GM19372 (cell line): ENCODE measurements around the gene ARMS2.

Experiments used
- ATAC-seq: cut with Tn5 transposase; IDR thresholded peaks from one replicate; pipeline ENCODE4 v1.9.1; 2021; ENCODE audit warnings: mild to moderate bottlenecking, low read depth, moderate library complexity; ENCODE audit not compliant: unreplicated experiment

Gene ARMS2

DNA sequence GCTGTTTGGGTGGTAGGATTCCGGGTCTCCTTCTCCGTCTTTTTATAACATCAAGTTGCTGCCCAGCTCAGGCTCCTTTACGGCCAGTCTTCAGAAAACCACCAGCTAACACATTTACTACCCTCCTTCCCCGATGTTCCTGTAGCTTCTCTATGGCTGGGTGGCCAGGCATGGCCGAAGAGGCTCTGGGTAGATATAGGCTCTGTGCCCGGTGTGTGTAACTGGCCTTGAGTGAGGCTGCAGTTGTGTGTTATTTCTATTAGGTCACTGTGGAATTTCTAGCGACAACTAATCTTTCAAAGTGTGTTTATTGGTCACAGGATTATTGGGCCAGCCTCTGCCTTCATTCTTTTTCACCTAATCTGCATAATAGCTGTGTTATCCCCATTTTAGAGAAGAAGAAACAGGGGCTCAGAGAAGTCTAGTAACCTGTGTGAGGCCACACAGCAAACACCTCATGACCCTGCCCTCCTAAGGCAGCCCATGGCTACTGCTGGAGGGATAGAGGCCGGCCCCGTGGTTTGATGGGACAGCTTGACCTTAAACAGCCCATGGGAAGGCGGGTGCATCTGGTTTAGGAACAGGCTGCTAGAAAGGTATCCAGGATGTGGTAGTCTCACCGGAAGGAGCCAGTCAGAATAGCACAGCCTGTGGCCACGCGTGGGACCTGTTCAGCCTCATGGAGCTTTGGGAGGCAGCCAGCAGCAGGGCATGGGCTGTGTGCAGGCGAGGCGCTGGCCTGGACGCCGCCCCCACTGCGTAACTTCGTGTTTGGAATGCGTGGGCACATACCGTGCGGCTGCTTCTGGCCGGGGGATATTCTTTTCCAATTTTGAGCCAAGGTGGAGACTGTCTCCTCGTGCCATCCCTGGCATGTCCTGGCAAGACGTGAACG, 36.6 kb downstream of the ARMS2 start:
- no peak for ATAC-seq

DNA sequence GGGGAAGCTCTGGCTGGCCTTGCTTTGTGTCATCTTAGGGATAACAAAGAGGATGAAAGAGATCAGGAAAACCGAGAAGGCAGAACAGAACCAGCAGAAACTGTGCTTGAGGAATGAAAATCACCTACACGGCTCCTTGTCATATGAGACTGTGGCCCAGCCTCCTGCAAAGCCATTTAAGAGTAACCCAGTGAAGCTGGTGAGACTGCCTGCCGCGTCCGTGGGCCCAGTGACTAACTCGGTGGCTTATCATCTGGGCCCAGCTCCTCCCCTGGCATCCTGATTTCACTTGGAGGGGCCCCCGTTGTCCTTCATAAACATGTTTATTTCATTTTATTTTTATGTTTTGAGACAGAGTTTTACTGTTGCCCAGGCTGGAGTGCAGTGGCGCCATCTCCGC, 37.6 kb downstream of the ARMS2 start:
- no peak for ATAC-seq

DNA sequence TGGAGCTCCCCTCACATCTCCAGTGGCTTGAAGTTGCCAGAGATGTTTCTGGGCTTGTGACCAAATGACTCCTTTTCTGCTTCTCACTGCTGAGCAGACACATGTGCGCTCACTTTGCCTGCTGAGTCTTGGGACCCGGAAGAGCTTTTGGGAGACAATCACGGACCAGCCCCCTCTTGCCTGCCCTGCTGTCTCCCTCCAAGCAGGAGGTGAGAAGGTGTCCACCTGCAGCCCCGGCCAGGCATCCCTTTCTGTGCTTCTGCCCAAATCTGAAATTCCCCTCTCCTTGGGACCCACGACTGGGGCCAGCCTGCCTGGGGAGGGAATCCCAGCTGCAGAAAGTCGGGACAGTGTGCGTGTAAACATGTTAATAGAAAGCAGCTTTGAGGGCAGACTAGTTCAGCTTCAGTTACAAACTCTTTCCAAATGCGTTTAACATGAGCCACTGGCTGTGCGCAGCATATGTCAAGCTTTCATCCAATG, 38.6 kb downstream of the ARMS2 start:
- no peak for ATAC-seq

DNA sequence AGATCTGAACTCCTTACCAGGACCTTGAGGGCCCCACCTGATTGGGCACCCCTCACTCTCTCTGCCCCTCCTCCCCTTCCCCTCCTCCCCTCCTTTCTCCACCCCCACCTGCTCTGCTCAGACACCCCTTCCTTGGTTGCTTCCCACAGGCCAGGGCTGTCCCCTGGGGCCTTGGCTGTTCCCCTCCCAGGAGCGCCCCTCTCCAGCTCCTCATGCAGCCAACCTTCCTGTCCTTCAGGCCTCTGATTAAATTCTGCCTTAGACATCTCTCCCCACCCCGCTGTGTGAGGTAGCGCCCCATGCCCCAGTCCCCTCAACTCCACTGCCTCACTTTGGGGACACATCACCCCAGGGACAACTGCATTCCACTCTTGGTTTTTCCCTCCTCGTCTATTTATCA, 39.3 kb downstream of the ARMS2 start:
- ATAC-seq, result no peak

DNA sequence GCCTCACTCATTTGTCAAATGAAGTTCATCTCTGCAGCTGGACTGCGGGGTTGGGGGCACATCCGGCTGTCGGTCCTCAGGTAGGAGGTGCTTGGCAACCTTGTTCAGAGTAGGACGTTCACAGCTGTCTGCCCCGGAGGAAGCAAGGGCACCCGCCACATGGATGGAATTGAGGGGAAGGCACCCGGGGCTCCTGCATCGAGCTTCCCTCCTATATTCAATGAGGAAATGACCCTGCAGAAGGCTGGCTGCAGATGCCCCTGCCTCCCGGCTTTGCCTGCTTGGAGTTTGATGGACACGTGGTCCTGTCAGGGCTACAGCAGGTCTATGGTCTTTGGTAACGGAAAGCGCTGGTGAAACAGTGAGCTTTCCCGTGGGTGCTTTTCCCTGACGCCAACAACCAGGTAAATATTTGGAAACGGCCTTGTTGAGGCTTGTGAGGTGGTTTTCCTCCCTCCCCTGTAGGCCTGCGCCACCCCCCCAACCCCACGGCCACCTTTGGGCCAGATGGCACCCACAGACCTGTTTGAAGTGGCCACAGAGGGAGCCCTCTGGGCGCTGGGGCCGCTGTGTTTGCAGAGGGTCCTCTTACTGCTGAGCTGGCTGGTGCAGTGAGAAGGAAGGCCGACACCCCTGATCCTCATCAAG, 39.8 kb downstream of the ARMS2 start:
- no peak for ATAC-seq

DNA sequence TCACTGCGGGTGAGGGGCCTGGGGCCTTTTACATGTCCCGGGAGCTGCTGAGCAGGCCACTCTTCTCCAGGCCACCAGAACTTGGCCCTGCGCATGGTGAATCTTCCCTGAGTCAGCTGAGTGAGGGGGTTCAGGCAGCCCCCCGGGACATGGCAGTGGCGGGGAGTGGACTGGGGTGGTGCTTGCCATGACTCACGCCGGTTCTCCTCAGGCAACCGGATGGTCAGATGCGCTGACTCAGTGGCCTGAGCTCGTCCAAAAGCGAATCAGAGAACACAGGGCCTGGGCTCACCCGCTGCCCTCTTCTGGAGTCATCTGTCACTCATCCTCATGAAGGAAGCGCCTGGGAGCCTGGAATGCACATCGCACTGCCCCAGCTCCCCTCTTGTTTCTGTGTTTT, 40.4 kb downstream of the ARMS2 start:
- ATAC-seq, result no peak

DNA sequence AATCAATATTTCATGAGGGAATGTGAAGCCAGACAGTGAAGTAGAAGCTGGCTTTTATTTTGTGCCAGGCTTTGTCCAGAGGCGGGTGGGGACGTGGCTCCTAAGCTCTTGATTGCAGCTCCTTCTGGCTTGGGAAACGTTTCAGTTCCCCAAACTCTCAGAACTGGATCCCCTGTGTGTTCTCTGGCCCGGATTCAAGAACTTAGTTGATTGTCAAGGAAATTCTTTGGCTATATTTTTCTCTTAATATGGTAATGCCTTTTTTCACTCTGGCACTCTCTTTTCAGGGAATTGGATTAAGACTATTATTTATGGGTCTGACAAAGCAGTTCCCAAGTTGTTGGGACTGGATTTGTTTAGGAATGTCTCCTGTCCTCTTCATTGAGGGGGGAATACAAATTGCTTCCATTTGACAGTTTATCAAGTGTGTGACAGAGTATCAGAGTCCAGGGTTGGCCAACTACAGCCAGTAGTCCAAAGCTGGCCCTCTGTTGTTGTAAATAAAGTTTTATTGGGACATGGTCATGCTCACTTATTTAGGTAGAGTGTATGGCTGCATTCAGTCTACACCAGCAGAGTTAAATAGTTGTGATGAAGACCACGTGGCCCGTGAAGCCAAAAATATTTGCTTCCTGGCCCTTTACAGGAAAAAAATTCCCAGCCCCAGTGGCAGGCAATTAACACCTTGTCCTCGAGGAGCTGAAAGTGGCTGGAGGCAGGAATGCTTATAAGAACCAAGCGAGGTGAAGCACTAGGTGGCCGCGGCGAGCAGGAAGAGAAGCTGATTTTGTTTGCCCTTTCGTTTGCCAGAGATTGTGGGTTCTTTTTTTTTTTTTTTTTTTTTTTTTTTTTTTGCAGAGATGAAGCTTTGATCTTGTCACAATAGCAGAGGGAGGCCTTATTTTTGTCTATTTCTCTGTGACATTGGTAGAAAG, 41.2 kb downstream of the ARMS2 start:
- no peak for ATAC-seq

DNA sequence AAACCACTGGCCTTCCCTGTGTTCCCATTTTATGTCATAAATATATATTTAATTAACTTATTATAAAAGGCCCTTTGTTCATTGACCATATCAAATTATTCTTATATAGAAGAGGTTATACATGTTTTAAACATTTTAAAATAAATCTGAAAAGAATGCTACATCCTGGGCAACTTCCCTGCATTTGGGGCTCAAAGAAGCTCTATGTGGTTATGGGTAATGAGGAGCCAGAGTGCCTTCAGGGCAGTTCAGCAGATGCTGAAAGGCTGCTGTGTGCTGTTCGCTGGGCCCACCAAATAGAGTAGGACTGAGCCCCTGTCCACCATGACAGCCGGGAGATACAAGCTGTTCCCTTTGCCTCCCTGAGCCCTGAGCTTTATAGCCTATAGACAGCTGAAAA, 42.8 kb downstream of the ARMS2 start:
- ATAC-seq, result no peak

DNA sequence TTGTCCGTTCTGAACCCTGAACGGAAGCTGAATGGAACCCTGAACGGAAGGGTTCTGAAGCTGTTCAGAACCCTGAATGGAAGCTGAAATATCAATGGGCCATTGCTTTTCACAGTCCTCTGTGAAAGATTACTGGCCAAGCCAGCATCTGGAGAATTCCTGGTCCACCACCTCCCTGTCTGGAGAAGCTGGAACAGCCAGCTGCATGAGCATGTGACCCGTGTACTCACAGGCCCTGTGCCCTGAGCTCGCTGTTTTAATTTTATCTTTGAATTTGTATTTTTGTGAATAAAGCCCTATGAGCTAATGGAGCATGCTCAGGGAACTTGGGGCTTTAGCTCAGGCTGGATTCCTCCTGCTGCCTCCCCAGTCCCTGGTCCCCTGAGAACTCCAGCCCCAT, 44.1 kb downstream of the ARMS2 start:
- ATAC-seq, result no peak

DNA sequence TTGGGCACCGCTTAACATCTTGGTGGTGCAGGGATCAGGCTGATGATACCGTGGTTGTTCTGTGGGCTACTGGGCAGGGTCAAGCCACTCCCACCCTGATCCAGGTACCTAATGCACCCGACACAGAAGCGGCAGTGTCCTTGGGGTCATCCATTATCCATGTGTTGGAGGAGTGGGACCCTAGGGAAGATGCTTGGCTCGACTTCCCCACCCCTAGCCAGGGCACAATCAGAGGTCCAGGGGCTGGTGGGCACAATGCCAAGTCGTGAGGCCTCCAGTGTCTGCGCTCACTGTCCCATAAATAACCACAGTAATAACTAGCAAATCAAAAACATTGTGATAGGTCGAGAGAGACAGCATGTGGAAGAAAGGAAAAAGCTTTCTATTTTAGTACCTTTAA, 44.6 kb downstream of the ARMS2 start:
- ATAC-seq, result no peak

DNA sequence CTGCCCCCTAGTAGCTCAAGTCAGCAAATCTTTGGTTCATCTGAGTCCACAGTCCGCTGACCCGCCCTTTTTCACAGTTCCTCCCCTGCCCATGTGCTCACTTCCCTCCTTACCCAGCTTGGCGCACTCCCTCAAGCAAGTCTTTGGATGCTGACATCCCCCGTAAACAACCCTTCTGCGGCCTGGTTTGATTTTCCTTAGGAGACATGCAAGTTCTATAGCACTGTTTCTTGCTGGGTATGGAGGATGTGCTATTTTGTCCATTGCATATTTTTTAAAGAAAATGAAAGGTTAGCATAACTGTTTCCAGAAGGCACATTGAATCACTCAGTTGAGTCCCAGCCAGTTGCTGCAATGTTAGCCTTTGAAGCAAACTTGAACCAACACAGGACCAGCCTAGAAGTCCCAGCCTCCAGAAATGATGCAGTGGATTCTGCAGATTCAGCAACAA, 45.1 kb downstream of the ARMS2 start:
- no peak for ATAC-seq

DNA sequence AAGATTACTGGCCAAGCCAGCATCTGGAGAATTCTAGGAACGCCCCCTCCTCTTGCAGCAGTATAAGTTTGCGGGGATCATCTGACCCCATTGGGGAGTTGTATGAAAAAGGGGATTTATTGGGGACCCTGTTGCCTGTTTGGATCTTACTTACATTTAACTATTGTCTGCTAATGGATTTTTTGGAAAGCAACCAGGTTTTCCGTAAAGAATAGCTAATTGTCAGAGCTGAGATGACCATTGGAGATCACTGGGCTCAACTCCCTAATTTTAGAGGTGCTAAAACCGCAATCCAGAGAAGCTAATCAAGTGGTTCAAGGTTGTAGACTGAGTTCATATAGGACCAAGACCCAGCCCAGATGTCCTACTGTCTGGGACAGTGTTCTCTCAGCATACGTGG, 45.7 kb downstream of the ARMS2 start:
- no peak for ATAC-seq

DNA sequence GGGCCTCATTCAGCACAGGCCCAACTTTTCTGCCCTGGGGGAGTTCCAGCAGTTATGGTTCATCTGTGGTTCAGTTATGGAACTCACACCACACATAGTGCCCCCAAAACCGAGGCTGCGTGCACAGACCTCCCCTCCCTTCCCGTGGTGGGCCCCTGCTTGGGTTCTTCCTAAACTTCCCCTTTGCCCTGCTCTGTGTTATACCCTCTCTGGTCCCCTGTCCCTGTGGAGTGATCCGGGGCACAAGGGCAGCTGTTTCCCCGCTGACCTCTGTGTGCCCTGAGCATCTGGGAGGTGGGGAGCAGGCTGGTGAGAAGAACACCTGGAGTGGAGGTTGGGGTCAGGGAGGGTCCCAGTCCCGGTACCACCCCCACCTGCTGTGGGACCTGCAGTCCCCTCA, 46.3 kb downstream of the ARMS2 start:
- no peak for ATAC-seq

DNA sequence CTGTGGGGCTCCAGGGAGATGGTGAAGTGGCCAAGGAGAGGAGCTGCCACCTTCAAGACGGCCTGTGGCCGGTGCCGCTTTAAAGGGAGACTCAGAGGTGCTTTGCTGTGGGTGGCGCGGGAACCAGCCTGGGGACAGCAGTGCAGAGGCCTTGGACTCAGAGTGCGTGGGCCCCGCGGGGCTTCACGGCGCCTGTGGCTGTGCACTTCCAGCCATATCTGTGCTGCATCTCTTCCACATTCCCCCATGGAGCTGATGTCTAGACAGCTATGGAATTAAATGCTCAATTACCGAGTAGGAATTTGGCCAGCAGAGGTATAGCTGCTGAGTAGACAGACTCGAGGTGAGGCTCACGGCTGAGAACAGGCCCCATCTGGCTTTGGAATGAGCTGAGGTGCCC, 48.6 kb downstream of the ARMS2 start:
- no peak for ATAC-seq

DNA sequence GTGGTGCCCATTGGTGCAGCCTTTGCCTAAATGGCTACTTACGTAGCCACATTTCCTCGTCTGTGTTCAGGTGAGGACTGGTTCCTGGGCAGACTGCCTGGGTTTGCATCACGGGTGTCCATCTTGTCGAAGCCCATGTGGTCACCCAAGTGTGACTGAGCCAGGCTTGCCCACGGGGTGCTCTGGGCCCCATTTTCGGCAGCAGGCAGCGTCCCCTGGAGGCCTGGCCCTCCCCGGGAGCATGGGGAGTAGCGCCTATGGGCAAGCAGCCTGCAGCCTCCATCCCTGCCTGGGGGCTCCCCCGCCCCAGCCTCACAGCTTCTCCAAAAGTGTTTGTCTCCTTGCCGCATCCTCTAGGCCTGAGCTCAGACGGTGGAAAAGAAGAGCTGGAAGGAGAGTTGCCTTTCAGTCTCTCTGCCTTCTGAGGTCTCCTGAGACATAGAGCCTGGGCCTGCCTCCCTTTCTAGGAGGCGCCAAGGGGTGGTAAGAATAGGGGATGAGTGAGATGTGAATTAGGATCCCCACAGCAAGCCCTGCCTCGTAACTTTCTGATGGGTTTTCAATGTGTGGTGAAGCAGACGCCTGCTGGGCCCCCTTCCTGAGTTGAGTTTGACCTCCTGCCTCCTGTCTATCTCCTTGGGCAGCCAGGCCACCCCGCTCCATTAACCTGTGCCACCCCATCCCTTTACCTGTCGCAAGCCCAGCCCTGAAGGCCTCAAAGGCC, 49.6 kb downstream of the ARMS2 start:
- no peak for ATAC-seq

DNA sequence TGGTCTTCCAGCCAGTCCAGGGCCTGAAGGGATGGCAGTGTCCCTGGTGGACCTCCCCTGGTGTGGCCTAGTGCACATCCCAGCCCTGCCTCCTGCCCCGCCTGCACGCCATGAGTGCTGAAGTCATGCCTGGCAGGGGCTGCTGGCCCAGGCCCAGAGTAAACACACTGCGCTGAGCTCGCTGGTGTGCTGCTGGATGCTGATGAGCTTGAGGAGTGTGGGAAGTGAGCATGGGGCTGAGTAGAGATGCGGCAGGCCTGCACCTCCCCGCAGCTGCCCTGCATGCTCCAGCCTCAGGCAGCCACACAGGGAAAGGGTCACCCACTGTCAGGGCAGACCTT, 50.1 kb downstream of the ARMS2 start:
- no peak for ATAC-seq

DNA sequence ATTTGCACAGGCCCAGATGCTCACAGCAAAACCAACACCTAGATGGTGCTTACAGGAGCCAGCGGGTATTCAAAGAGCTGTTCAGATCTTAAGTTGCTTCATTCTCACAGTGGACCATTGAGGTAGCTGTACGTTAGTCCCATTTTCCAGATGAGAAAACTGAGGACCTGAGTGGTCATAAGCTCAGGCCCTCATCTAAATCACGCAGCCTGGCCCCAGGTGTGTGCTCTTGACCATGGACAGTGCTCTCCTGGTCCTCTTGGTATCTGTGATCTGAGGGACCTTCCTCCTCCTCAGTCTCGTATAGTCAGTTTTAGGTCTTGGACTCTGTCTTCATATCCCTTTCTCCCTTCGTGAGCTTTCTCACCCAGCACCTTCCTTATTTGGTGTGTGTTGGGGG, 50.6 kb downstream of the ARMS2 start:
- ATAC-seq, result no peak

DNA sequence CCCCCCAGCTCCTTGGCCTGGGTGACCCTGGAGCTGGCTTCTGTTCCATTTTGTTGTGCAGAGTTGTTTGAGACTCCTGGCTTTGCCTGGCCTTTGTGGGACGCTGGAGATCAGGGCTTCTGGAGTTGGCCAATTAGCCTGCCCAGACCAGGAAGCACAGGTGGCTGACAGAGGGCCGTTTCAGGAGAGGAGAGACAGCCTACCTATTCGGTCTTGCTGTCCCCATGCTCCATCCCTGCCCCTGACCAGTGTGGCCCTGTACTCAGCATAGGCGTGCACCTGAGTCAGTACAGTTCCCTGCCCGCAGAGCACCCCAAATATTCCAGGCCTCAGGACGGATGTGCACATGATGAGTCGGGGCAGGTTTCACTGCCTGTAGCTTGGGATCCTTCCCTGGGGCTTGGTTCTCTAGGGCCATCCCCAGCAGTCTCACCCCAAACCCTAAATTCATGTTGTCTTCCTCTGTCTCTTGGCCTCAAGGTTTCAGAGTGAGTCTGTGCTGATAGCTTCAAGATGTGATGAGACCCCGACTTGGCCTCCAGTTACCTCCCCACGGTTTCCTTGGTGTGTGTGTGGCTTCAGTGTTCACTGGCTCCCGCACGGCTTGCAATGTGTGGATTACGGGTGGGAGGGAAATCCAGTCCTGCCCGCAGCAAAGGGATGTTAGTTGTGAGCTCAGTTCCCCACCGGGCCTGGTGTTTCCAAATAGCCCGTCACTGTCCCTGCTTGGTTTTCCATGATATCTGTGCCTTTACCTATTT, 51.6 kb downstream of the ARMS2 start:
- ATAC-seq, result no peak
